HEK293 (cell line): ENCODE results near the gene CACNA2D3.

Experiments used
- CTCF ChIA-PET: fragments of 350-600 bp; formaldehyde crosslinking; extraction: SDS; loops from one replicate; lab custom pipeline; 2021; ENCODE audit warnings: antibody characterized with exemption; lab: Yijun Ruan, JAX
- POLR2A ChIA-PET: fragments of 300-600 bp; formaldehyde crosslinking; extraction: SDS; loops from one replicate; lab custom pipeline; 2020; ENCODE audit warnings: antibody characterized with exemption, inconsistent platforms; lab: Yijun Ruan, JAX
- H3K27ac ChIP-seq: fragments of 200-500 bp; sonication (Bioruptor generic); 2 replicates; pipeline ENCODE4 v1.5.1; 2014; ENCODE audit warnings: low read depth, low read length, control low read depth, inconsistent platforms; ENCODE audit errors: extremely low read depth
- H3K36me3 ChIP-seq, 2 experiments: fragments of 200-500 bp in 1 of 2; sonication (Bioruptor generic) in 1 of 2; 1 replicate in 1 of 2; 2 replicates in 1 of 2; pipeline ENCODE4 v1.5.1; 2014 to 2017; ENCODE audit warnings: inconsistent platforms in 2 of 2, low read length in 2 of 2; ENCODE audit not compliant: control insufficient read depth in 2 of 2, insufficient read depth in 1 of 2
- H3K4me1 ChIP-seq: fragments of 200-500 bp; sonication (Bioruptor generic); 2 replicates; pipeline ENCODE4 v1.5.1; 2014; ENCODE audit warnings: mild to moderate bottlenecking, low read length, inconsistent platforms; ENCODE audit not compliant: control insufficient read depth, insufficient read depth
- H3K4me3 ChIP-seq: 2 replicates; pipeline ENCODE4 v1.5.1; 2011; ENCODE audit warnings: low read depth, mild to moderate bottlenecking, control low read depth, low read length, moderate library complexity
- H3K9me3 ChIP-seq: fragments of 200-500 bp; sonication (Bioruptor generic); 2 replicates; pipeline ENCODE4 v1.5.1; 2014; ENCODE audit warnings: low read depth, low read length, inconsistent platforms; ENCODE audit not compliant: control insufficient read depth, insufficient read depth
- FEZF1 ChIP-seq: fragments of 450-650 bp; formaldehyde crosslinking; IDR thresholded peaks from 2 replicates; pipeline ENCODE4 v1.5.1; 2016; ENCODE audit warnings: missing biosample characterization, missing genetic modification characterization
- GLIS1 ChIP-seq: fragments of 450-650 bp; formaldehyde crosslinking; IDR thresholded peaks from 2 replicates; pipeline ENCODE4 v1.5.1; 2016; ENCODE audit warnings: missing biosample characterization, missing genetic modification characterization
- KLF10 ChIP-seq: fragments of 450-650 bp; IDR thresholded peaks from 2 replicates; pipeline ENCODE4 v1.5.1; 2018; ENCODE audit warnings: missing biosample characterization, mild to moderate bottlenecking, missing genetic modification characterization
- KLF7 ChIP-seq: fragments of 450-650 bp; formaldehyde crosslinking; IDR thresholded peaks from 2 replicates; pipeline ENCODE4 v1.5.1; 2016; ENCODE audit warnings: missing biosample characterization, missing genetic modification characterization, borderline replicate concordance
- OSR2 ChIP-seq: fragments of 450-650 bp; formaldehyde crosslinking; IDR thresholded peaks from 2 replicates; pipeline ENCODE4 v1.5.1; 2016; ENCODE audit warnings: missing biosample characterization, missing genetic modification characterization
- SP7 ChIP-seq: fragments of 450-650 bp; formaldehyde crosslinking; IDR thresholded peaks from 2 replicates; pipeline ENCODE4 v1.5.1; 2016; ENCODE audit warnings: missing biosample characterization, missing genetic modification characterization
- TCF7L2 ChIP-seq: IDR thresholded peaks from 2 replicates; pipeline ENCODE4 v1.6.1; 2011; ENCODE audit warnings: low read depth, mild to moderate bottlenecking, inconsistent platforms, low read length, moderate library complexity, borderline replicate concordance
- ZEB2 ChIP-seq: fragments of 450-650 bp; formaldehyde crosslinking; IDR thresholded peaks from 2 replicates; pipeline ENCODE4 v1.5.1; 2016; ENCODE audit warnings: missing biosample characterization, missing genetic modification characterization
- ZFHX2 ChIP-seq: fragments of 450-650 bp; formaldehyde crosslinking; conservative IDR thresholded peaks from 2 replicates; pipeline ENCODE4 v1.5.1; 2016; ENCODE audit warnings: missing biosample characterization, missing genetic modification characterization
- ZFP37 ChIP-seq: fragments of 450-650 bp; formaldehyde crosslinking; IDR thresholded peaks from 2 replicates; pipeline ENCODE4 v1.5.1; 2016; ENCODE audit warnings: missing biosample characterization, missing genetic modification characterization
- ZNF138 ChIP-seq: fragments of 450-650 bp; formaldehyde crosslinking; IDR thresholded peaks from 2 replicates; pipeline ENCODE4 v1.5.1; 2016; ENCODE audit warnings: missing biosample characterization, missing genetic modification characterization, borderline replicate concordance
- ZNF23 ChIP-seq: fragments of 450-650 bp; formaldehyde crosslinking; IDR thresholded peaks from 2 replicates; pipeline ENCODE4 v1.5.1; 2016; ENCODE audit warnings: missing biosample characterization, missing genetic modification characterization, borderline replicate concordance
- ZNF292 ChIP-seq: fragments of 450-650 bp; formaldehyde crosslinking; IDR thresholded peaks from 2 replicates; pipeline ENCODE4 v1.5.1; 2016; ENCODE audit warnings: low read depth, missing biosample characterization, missing genetic modification characterization, borderline replicate concordance
- ZNF302 ChIP-seq: fragments of 450-650 bp; formaldehyde crosslinking; IDR thresholded peaks from 2 replicates; pipeline ENCODE4 v1.5.1; 2016; ENCODE audit warnings: missing biosample characterization, missing genetic modification characterization, low read depth
- ZNF341 ChIP-seq: fragments of 450-650 bp; formaldehyde crosslinking; IDR thresholded peaks from 2 replicates; pipeline ENCODE4; 2016; ENCODE audit warnings: low read depth, missing biosample characterization, missing genetic modification characterization
- ZNF549 ChIP-seq: fragments of 450-650 bp; IDR thresholded peaks from 2 replicates; pipeline ENCODE4 v1.5.1; 2018; ENCODE audit warnings: missing biosample characterization, missing genetic modification characterization, mild to moderate bottlenecking, inconsistent platforms, moderate library complexity
- ZNF561 ChIP-seq: fragments of 450-650 bp; IDR thresholded peaks from 2 replicates; pipeline ENCODE4 v1.5.1; 2018; ENCODE audit warnings: missing biosample characterization, missing genetic modification characterization, borderline replicate concordance
- ZNF776 ChIP-seq: fragments of 450-650 bp; formaldehyde crosslinking; IDR thresholded peaks from 2 replicates; pipeline ENCODE4 v1.5.0; 2017; ENCODE audit warnings: missing biosample characterization, missing genetic modification characterization, borderline replicate concordance
- ZNF843 ChIP-seq: fragments of 450-650 bp; formaldehyde crosslinking; IDR thresholded peaks from 2 replicates; pipeline ENCODE4 v1.5.1; 2016; ENCODE audit warnings: missing biosample characterization, missing genetic modification characterization
- ZXDB ChIP-seq: fragments of 450-650 bp; formaldehyde crosslinking; IDR thresholded peaks from 2 replicates; pipeline ENCODE4 v1.5.1; 2016; ENCODE audit warnings: missing biosample characterization, missing genetic modification characterization
- TF ChIP-seq, protein P1 (sequence below): fragments of 450-650 bp; formaldehyde crosslinking; IDR thresholded peaks from 2 replicates; pipeline ENCODE4 v1.5.1; 2017; ENCODE audit warnings: missing biosample characterization, missing genetic modification characterization
- TF ChIP-seq, protein P2 (sequence below): fragments of 450-650 bp; formaldehyde crosslinking; IDR thresholded peaks from 2 replicates; pipeline ENCODE4 v1.5.1; 2017; ENCODE audit warnings: missing biosample characterization, missing genetic modification characterization
- TF ChIP-seq, protein P3 (sequence below): fragments of 450-650 bp; formaldehyde crosslinking; IDR thresholded peaks from 2 replicates; pipeline ENCODE4 v1.5.1; 2016; ENCODE audit warnings: missing biosample characterization, missing genetic modification characterization, low read depth

Gene CACNA2D3

DNA sequence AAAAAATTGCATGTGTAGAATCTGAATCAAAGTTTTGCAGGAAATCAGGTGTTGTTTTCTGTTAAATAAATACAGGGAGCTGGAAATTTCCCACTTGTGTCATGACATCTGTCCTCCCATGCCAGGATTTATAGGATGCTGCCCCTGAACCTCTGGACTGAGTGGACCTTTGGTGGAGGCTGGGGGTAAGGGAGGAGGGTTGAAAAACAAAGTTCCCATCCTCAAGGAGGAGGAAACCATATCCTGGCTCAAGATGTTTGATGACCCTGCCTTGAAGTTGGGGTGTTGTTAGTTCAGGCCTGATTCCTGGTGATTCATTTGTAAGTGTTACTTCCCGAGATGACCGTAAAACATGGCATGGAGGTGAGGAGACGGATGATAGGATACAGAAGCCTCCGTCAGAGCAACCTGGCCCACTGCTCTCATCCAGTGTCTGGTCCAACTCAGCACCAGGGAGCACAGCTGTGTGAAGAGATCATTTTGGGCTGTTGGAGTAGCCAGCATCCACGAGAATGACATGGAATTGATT is 223.6 kb downstream of the CACNA2D3 start (continued):
- TF ChIP-seq ZNF776 (tag by site-specific recombination) (no peak), ZNF561 (no peak), ZNF341 (tag by site-specific recombination) (no peak)

DNA sequence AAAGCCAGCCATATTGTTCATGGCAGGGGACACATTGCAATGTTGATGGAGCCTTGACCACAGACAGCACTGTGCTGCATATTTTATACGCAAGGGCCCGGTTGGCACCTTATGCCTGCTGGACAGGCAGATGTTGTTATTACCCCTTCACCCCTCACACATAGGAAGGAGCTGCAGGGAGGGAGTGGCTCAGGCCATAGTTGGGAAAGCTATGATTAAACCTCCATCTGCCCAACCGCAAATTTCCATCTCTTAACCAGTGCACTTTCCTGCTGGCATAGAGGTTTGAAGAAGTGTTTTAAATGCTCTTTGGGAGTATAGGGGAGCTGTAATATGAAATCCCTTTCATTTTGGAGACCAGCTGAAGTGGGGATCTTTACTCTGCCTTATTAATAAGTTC is 224.7 kb downstream of the CACNA2D3 start:
- no peaks in the 10 kb centered on the region for H3K9me3 ChIP-seq
- H3K27ac ChIP-seq, result no peak overlapping the region
- H3K4me1 ChIP-seq, result peaks cover 7% of the 10 kb centered on the region
- no peak overlapping the region for H3K4me3 ChIP-seq
- POLR2A ChIA-PET, result no interaction called here
- TF ChIP-seq ZNF138 (tag by site-specific recombination), result no peak
- CTCF ChIA-PET, result interaction anchor here (0.8 kb wide), 1 partner anchor 408 kb away, joined by 3 read pairs; no protein-coding TSS in a partner anchor
- H3K36me3 ChIP-seq, result no peaks in the 10 kb centered on the region

DNA sequence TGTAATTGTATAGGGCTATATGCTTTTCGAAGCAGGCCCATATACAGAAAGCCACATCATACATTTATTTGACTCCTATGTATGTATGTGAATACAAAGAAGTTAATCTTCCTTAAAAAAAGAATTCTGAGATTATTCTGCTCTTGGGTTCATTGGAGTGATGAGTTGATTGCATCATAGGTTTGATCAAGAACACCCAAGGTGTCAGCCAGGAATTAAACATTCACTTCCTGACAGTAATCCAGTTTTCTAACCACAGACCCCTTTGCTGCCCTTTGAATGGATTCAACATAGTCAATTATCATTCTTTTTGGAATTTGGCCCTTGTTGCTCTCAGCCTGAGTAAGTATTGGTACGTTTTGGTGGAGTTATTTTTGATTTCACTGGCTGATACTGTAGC is 225.6 kb downstream of the CACNA2D3 start:
- Histone ChIP-seq H3K4me1 (peaks cover 7% of the 10 kb centered on the region), H3K36me3 (no peaks in the 10 kb centered on the region), H3K27ac (no peak overlapping the region), H3K4me3 (no peak overlapping the region), H3K9me3 (no peaks in the 10 kb centered on the region)
- no peak for TF ChIP-seq ZEB2 (tag by site-specific recombination)
- 0 out of 2 replicates have a peak, but pooled peaks have one; percentile 5 for TF ChIP-seq ZNF549 (tag by site-specific recombination)
- POLR2A ChIA-PET, result no interaction called here
- CTCF ChIA-PET, result no interaction called here

DNA sequence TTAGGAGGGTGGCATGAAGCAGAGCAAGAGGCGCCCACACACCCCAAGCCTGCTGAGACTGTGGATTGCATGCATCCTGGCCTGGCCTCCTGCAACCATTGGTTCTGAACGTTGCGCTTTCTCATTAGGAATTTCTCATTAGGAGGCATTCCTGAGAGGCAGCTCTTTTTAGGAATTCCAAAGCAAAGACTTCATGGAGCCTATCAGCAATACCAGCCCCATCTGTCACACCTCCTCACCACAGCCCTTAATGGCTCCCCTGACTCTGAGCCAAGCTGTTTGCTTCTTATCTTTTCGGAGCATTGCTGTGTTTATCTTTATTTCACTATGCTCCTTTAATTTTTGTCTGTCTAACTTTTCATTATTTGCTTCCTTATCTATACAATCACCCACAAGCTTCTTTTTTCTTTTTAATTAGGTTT is 226.9 kb downstream of the CACNA2D3 start:
- no peaks in the 10 kb centered on the region for H3K9me3 ChIP-seq
- ChIA-PET CTCF (no interaction called here), POLR2A (interaction anchor here (0.5 kb wide), 1 partner anchor 228 kb away, joined by 3 read pairs; no protein-coding TSS in a partner anchor)
- H3K36me3 ChIP-seq, result no peaks in the 10 kb centered on the region
- peaks cover 13% of the 10 kb centered on the region for H3K4me1 ChIP-seq
- H3K27ac ChIP-seq, result no peak overlapping the region
- no peak overlapping the region for H3K4me3 ChIP-seq
- TF ChIP-seq ZNF843 (peak; percentile 86), ZNF23 (tag by site-specific recombination) (no peak), KLF10 (tag by site-specific recombination) (peak; percentile 37; the same call in 1 of the 2 replicates), ZXDB (peak; percentile 74; the same call in 1 of the 2 replicates), SP7 (peak; percentile 44; the same call in 1 of the 2 replicates), ZFP37 (tag by site-specific recombination) (no peak), OSR2 (tag by site-specific recombination) (peak; percentile 86), GLIS1 (peak; percentile 49), ZNF292 (tag by site-specific recombination) (no peak), ZNF302 (no peak), KLF7 (tag by site-specific recombination) (peak; percentile 46; the same call in 1 of the 2 replicates), ZFHX2 (0 out of 2 replicates have a peak, but pooled peaks have one; percentile 7), FEZF1 (tag by site-specific recombination) (peak; percentile 80), TCF7L2 (peak; percentile 60; the same call in 1 of the 2 replicates)
- TF ChIP-seq, protein P1, sequence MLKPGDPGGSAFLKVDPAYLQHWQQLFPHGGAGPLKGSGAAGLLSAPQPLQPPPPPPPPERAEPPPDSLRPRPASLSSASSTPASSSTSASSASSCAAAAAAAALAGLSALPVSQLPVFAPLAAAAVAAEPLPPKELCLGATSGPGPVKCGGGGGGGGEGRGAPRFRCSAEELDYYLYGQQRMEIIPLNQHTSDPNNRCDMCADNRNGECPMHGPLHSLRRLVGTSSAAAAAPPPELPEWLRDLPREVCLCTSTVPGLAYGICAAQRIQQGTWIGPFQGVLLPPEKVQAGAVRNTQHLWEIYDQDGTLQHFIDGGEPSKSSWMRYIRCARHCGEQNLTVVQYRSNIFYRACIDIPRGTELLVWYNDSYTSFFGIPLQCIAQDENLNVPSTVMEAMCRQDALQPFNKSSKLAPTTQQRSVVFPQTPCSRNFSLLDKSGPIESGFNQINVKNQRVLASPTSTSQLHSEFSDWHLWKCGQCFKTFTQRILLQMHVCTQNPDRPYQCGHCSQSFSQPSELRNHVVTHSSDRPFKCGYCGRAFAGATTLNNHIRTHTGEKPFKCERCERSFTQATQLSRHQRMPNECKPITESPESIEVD (tag by site-specific recombination), result peak; percentile 80
- TF ChIP-seq, protein P2, sequence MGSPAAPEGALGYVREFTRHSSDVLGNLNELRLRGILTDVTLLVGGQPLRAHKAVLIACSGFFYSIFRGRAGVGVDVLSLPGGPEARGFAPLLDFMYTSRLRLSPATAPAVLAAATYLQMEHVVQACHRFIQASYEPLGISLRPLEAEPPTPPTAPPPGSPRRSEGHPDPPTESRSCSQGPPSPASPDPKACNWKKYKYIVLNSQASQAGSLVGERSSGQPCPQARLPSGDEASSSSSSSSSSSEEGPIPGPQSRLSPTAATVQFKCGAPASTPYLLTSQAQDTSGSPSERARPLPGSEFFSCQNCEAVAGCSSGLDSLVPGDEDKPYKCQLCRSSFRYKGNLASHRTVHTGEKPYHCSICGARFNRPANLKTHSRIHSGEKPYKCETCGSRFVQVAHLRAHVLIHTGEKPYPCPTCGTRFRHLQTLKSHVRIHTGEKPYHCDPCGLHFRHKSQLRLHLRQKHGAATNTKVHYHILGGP (tag by site-specific recombination), result peak; percentile 85
- TF ChIP-seq, protein P3, sequence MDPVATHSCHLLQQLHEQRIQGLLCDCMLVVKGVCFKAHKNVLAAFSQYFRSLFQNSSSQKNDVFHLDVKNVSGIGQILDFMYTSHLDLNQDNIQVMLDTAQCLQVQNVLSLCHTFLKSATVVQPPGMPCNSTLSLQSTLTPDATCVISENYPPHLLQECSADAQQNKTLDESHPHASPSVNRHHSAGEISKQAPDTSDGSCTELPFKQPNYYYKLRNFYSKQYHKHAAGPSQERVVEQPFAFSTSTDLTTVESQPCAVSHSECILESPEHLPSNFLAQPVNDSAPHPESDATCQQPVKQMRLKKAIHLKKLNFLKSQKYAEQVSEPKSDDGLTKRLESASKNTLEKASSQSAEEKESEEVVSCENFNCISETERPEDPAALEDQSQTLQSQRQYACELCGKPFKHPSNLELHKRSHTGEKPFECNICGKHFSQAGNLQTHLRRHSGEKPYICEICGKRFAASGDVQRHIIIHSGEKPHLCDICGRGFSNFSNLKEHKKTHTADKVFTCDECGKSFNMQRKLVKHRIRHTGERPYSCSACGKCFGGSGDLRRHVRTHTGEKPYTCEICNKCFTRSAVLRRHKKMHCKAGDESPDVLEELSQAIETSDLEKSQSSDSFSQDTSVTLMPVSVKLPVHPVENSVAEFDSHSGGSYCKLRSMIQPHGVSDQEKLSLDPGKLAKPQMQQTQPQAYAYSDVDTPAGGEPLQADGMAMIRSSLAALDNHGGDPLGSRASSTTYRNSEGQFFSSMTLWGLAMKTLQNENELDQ (tag by site-specific recombination), result no peak
